ENCODE results near the gene LTBR. TPM values are rescaled to one million over a fixed set of nuclear protein-coding genes. Genes with fewer than 3 reads are reported as not detected.
"Not testable (repeated sequence)": the region's sequence is repeated elsewhere in the genome, so short reads cannot be mapped to it uniquely, and the experiment has no call there.

Gene LTBR
- total RNA-seq, 1 experiment from 2014 or later: 4.8 TPM

DNA sequence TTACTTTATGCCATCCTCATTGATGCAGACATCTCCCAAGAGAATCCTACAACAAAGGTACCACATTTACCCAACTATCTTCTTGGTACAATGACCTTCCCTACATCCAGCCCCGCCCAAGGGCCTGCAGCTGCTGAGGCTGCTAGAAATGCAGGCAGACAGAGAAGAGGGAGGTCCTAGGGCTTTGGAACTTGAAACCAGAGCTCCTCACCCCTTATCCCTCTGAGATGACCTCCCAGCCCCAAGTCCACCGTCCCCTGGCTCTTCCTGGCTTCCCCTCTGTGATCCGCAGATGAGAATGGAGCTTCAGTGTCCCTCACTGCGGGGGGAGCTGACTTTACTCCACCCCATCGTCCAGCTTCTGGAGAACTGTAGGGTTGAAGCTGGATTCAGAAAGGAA is 40.4 kb upstream of the LTBR start:
- WGBS (ENCODE audit: extremely low coverage, insufficient read length, low lambda C conversion rate): no CpG with 5 or more reads among the region's 5 CpGs
- no peaks in the 10 kb centered on the region for H3K9me3 Mint-ChIP-seq
- H3K4me2 ChIP-seq (ENCODE audit: insufficient read depth, insufficient read length, low read length): no peak overlapping the region

DNA sequence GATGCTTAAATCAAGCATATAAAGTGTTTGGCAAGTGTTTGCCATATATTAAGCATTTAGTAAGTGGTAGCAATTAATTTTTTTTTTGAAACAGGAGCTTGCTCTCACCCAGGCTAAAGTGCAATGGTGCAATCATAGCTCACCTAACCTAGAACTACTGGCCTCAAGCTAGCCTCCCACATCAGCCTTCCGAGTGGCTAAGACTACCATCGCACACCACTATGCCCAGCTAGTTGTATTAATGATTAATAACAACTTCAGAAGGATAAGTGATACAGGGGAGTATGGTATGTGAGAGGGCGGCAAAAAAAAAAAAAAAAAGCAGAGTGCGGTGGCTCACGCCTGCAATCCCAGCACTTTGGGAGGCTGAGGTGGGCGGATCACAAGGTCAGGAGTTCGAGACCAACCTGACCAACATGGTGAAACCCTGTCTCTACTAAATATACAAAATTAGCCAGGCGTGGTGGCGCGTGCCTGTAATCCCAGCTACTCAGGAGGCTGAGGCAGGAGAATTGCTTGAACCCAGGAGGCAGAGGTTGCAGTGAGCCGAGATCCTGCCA is 39.8 kb upstream of the LTBR start:
- H3K27ac Mint-ChIP-seq: not testable (repeated sequence)

More for the DNA sequence above, 40.4 kb upstream of the LTBR start:
- Mint-ChIP-seq H3K27ac (peak overlapping the region in 2 of 3 experiments; percentile 35 to 95; a peak in 3 of 7 replicates), H3K4me1 (peaks cover 27 to 31% of the 10 kb centered on the region in 2 experiments), H3K4me3 (peak overlapping the region in 1 of 2 experiments; percentile 24; a peak in 1 of 5 replicates), H3K36me3 (ENCODE audit: insufficient read depth in 1 of 3, low read depth in 3 of 3) (peaks cover 7 to 20% (median 17%) of the 10 kb centered on the region in 3 experiments; a peak in 6 of 7 replicates), H3K27me3 (ENCODE audit: low read depth) (no peaks in the 10 kb centered on the region; the same call in 1 of the 2 replicates)
- no peak overlapping the region for H3K9ac ChIP-seq (ENCODE audit: extremely low read depth, insufficient read length, low read length)
- H4K8ac ChIP-seq (replicated peaks; ENCODE audit: insufficient read length, low read depth, low read length): no peak overlapping the region
- no peak overlapping the region for H2BK15ac ChIP-seq (ENCODE audit: low read depth, low read length)
- no peak overlapping the region for H2BK120ac ChIP-seq (ENCODE audit: low read depth, low read length, poor library complexity, severe bottlenecking)
- no peak overlapping the region for H3K14ac ChIP-seq (ENCODE audit: insufficient read depth, low read length)
- H3K4me1 ChIP-seq (ENCODE audit: insufficient read depth, low read length): peaks cover 15% of the 10 kb centered on the region; the same call in 1 of the 2 replicates
- TF ChIP-seq, protein P1, sequence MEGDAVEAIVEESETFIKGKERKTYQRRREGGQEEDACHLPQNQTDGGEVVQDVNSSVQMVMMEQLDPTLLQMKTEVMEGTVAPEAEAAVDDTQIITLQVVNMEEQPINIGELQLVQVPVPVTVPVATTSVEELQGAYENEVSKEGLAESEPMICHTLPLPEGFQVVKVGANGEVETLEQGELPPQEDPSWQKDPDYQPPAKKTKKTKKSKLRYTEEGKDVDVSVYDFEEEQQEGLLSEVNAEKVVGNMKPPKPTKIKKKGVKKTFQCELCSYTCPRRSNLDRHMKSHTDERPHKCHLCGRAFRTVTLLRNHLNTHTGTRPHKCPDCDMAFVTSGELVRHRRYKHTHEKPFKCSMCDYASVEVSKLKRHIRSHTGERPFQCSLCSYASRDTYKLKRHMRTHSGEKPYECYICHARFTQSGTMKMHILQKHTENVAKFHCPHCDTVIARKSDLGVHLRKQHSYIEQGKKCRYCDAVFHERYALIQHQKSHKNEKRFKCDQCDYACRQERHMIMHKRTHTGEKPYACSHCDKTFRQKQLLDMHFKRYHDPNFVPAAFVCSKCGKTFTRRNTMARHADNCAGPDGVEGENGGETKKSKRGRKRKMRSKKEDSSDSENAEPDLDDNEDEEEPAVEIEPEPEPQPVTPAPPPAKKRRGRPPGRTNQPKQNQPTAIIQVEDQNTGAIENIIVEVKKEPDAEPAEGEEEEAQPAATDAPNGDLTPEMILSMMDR (conservative IDR thresholded peaks at IDR 0.05): no peak
- H3K4ac ChIP-seq (ENCODE audit: low read depth, low read length): no peak overlapping the region
- no peak overlapping the region for H3K23ac ChIP-seq (ENCODE audit: insufficient read length, low read depth, low read length)
- H2AFZ ChIP-seq (ENCODE audit: low read length): no peak overlapping the region
- no peak overlapping the region for H3K18ac ChIP-seq (ENCODE audit: insufficient read length, low read depth, low read length)
- no peak overlapping the region for H2BK5ac ChIP-seq (ENCODE audit: insufficient read length, low read length)
- H3K27me3 ChIP-seq (ENCODE audit: insufficient read depth, low read length): no peaks in the 10 kb centered on the region
- H2BK12ac ChIP-seq (ENCODE audit: insufficient read length, low read depth, low read length): no peak overlapping the region
- no peak for DNase-seq
- H3T11ph ChIP-seq (ENCODE audit: low read length): no peak overlapping the region
- no peak overlapping the region for H2BK20ac ChIP-seq (ENCODE audit: low read depth, low read length, poor library complexity, severe bottlenecking)
- no peaks in the 10 kb centered on the region for H4K20me1 ChIP-seq (ENCODE audit: control insufficient read depth, insufficient read depth, insufficient read length)
- peaks cover 18% of the 10 kb centered on the region for H3K23me2 ChIP-seq (ENCODE audit: insufficient read length, low read depth, low read length, poor library complexity, severe bottlenecking)
- H3K27ac ChIP-seq (ENCODE audit: insufficient read length, low read depth, low read length): no peak overlapping the region
- H4K91ac ChIP-seq (ENCODE audit: insufficient read length, low read depth, low read length): no peak overlapping the region
- H2AK5ac ChIP-seq (ENCODE audit: insufficient read length, low read length): no peak overlapping the region
- H3K79me1 ChIP-seq (ENCODE audit: insufficient read depth, low read depth, low read length, poor library complexity, severe bottlenecking): no peaks in the 10 kb centered on the region
- no peak overlapping the region for H3K56ac ChIP-seq (ENCODE audit: insufficient read length, low read depth, low read length)
- no peak overlapping the region for H4K5ac ChIP-seq (ENCODE audit: insufficient read length, low read depth, low read length)
- H3K79me2 ChIP-seq (ENCODE audit: insufficient read depth, low read length): peaks cover 24% of the 10 kb centered on the region; the same call in 1 of the 2 replicates
- H3K9me3 ChIP-seq (ENCODE audit: control insufficient read depth, low read depth, low read length): no peaks in the 10 kb centered on the region

More for the DNA sequence above, 39.8 kb upstream of the LTBR start:
- not testable (repeated sequence) for H4K8ac ChIP-seq (replicated peaks; ENCODE audit: insufficient read length, low read depth, low read length); H3K27me3 ChIP-seq (ENCODE audit: insufficient read depth, low read length); H3K9me3 Mint-ChIP-seq; H2AFZ ChIP-seq (ENCODE audit: low read length); H3T11ph ChIP-seq (ENCODE audit: low read length); H2BK15ac ChIP-seq (ENCODE audit: low read depth, low read length); H3K4ac ChIP-seq (ENCODE audit: low read depth, low read length); H4K20me1 ChIP-seq (ENCODE audit: control insufficient read depth, insufficient read depth, insufficient read length); H2BK120ac ChIP-seq (ENCODE audit: low read depth, low read length, poor library complexity, severe bottlenecking); H2BK12ac ChIP-seq (ENCODE audit: insufficient read length, low read depth, low read length); H3K23ac ChIP-seq (ENCODE audit: insufficient read length, low read depth, low read length); H4K5ac ChIP-seq (ENCODE audit: insufficient read length, low read depth, low read length); H3K79me1 ChIP-seq (ENCODE audit: insufficient read depth, low read depth, low read length, poor library complexity, severe bottlenecking); H2BK5ac ChIP-seq (ENCODE audit: insufficient read length, low read length); H3K9me3 ChIP-seq (ENCODE audit: control insufficient read depth, low read depth, low read length); H4K91ac ChIP-seq (ENCODE audit: insufficient read length, low read depth, low read length); H3K27ac ChIP-seq (ENCODE audit: insufficient read length, low read depth, low read length); H2BK20ac ChIP-seq (ENCODE audit: low read depth, low read length, poor library complexity, severe bottlenecking); DNase-seq; H3K56ac ChIP-seq (ENCODE audit: insufficient read length, low read depth, low read length); H3K18ac ChIP-seq (ENCODE audit: insufficient read length, low read depth, low read length); H3K4me3 Mint-ChIP-seq; H3K14ac ChIP-seq (ENCODE audit: insufficient read depth, low read length); H3K9ac ChIP-seq (ENCODE audit: extremely low read depth, insufficient read length, low read length); H2AK5ac ChIP-seq (ENCODE audit: insufficient read length, low read length); H3K27me3 Mint-ChIP-seq (ENCODE audit: low read depth); H3K4me2 ChIP-seq (ENCODE audit: insufficient read depth, insufficient read length, low read length)
- H3K79me2 ChIP-seq (ENCODE audit: insufficient read depth, low read length): peaks cover 21% of the 10 kb centered on the region; the same call in 1 of the 2 replicates
- WGBS (ENCODE audit: extremely low coverage, insufficient read length, low lambda C conversion rate): no CpG with 5 or more reads among the region's 11 CpGs
- peaks cover 12% of the 10 kb centered on the region; the same call in 1 of the 2 replicates for H3K4me1 ChIP-seq (ENCODE audit: insufficient read depth, low read length)
- peaks cover 18% of the 10 kb centered on the region for H3K23me2 ChIP-seq (ENCODE audit: insufficient read length, low read depth, low read length, poor library complexity, severe bottlenecking)
- Mint-ChIP-seq H3K4me1 (peaks cover 27 to 31% of the 10 kb centered on the region in 2 experiments), H3K36me3 (ENCODE audit: insufficient read depth in 1 of 3, low read depth in 3 of 3) (peaks cover 11 to 26% (median 24%) of the 10 kb centered on the region in 3 experiments; a peak in 6 of 7 replicates)

Measured in H9 (cell line).